CMK (cell line): ENCODE results near the gene SLC49A3.
A peak's percentile ranks its signal among the peaks of the same experiment; 100 is the strongest.

Experiments used
- DNase-seq: peaks from one replicate; pipeline ENCODE4 v3.0.0-alpha.2; 2010; ENCODE audit warnings: low read depth

The SLC49A3 gene

GRCh38 chr4:666436-666810 lies 22.5 kb downstream of the SLC49A3 start:
- no peak for DNase-seq

- no peak for DNase-seq
Measured at GRCh38 chr4:665751-666435, 23.1 kb downstream of the SLC49A3 start.

- no peak for DNase-seq
Measured at GRCh38 chr4:665381-665750, 23.6 kb downstream of the SLC49A3 start.

GRCh38 chr4:664713-665231 lies 24.2 kb downstream of the SLC49A3 start:
- no peak for DNase-seq

- peak; percentile 56 for DNase-seq
Measured at GRCh38 chr4:663438-664428, 25.2 kb downstream of the SLC49A3 start.

GRCh38 chr4:663046-663437 lies 25.9 kb downstream of the SLC49A3 start:
- DNase-seq = no peak

- DNase-seq = no peak
Measured at GRCh38 chr4:661881-662761, 26.8 kb downstream of the SLC49A3 start.

- DNase-seq = no peak
Measured at GRCh38 chr4:661231-661630, 27.7 kb downstream of the SLC49A3 start.

GRCh38 chr4:660401-660800 lies 28.6 kb downstream of the SLC49A3 start:
- DNase-seq = no peak

GRCh38 chr4:659851-660250 lies 29.1 kb downstream of the SLC49A3 start:
- DNase-seq = no peak

- no peak for DNase-seq
Measured at GRCh38 chr4:658681-659667, 30.0 kb downstream of the SLC49A3 start.

GRCh38 chr4:657834-658667 lies 30.9 kb downstream of the SLC49A3 start:
- DNase-seq = no peak

GRCh38 chr4:657338-657833 lies 31.6 kb downstream of the SLC49A3 start:
- no peak for DNase-seq

- DNase-seq = no peak
Measured at GRCh38 chr4:656436-657337, 32.3 kb downstream of the SLC49A3 start.

GRCh38 chr4:655464-656151 lies 33.3 kb downstream of the SLC49A3 start:
- DNase-seq = no peak

GRCh38 chr4:654871-655463 lies 34.0 kb downstream of the SLC49A3 start:
- no peak for DNase-seq

GRCh38 chr4:654503-654845 lies 34.5 kb downstream of the SLC49A3 start:
- no peak for DNase-seq
